Prostate gland (tissue), 2 donors: ENCODE data around the gene OR2C1.

Experiments
- POLR2A ChIP-seq: fragments of 450-650 bp; IDR thresholded peaks from one replicate; pipeline ENCODE4 v1.6.1; 2016; ENCODE audit warnings: antibody characterized with exemption, mild to moderate bottlenecking
- TF ChIP-seq, protein P1 (sequence below), 4 experiments: fragments of 200-600 bp in 2 of 4; fragments of 450-650 bp in 2 of 4; sonication (generic) in 2 of 4; IDR thresholded peaks; 1 replicate in 3 of 4; 2 replicates in 1 of 4; pipeline ENCODE4 v1.5.1; 2016 to 2019; ENCODE audit warnings: antibody characterized with exemption in 4 of 4, mild to moderate bottlenecking in 2 of 4, moderate library complexity in 2 of 4

DNA sequence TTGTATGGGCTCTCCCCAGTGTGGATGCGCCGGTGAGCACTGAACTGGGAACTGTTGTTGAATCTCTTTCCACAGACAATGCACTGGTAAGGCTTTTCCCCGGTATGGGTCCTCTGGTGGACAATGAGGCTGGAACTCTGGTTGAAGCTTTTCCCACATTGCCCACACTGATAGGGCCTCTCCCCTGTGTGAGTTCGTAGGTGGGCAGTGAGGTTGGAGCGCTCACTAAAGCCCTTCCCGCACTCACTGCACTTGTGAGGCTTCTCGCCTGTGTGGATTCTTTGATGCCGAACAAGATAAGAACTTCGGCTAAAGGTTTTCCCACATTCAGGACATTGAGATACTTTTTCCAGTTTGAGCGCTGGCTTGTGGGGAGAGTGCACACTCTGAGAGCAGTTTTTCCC, 27.4 kb downstream of the OR2C1 start:
- TF ChIP-seq, protein P1, sequence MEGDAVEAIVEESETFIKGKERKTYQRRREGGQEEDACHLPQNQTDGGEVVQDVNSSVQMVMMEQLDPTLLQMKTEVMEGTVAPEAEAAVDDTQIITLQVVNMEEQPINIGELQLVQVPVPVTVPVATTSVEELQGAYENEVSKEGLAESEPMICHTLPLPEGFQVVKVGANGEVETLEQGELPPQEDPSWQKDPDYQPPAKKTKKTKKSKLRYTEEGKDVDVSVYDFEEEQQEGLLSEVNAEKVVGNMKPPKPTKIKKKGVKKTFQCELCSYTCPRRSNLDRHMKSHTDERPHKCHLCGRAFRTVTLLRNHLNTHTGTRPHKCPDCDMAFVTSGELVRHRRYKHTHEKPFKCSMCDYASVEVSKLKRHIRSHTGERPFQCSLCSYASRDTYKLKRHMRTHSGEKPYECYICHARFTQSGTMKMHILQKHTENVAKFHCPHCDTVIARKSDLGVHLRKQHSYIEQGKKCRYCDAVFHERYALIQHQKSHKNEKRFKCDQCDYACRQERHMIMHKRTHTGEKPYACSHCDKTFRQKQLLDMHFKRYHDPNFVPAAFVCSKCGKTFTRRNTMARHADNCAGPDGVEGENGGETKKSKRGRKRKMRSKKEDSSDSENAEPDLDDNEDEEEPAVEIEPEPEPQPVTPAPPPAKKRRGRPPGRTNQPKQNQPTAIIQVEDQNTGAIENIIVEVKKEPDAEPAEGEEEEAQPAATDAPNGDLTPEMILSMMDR (IDR thresholded peaks at IDR 0.05), result no peak
- no peak for TF ChIP-seq POLR2A
